KMS-11 (cell line): ENCODE measurements around the gene DVL3.

ENCODE experiments used
- H2AFZ ChIP-seq: fragments of 200-600 bp; sonication (generic); 2 replicates; pipeline ENCODE4 v1.6.1; 2016; ENCODE audit warnings: antibody characterized with exemption, mixed run types, low read depth
- H3K27ac ChIP-seq: fragments of 200-600 bp; sonication (generic); 2 replicates; pipeline ENCODE4 v1.6.1; 2016; ENCODE audit warnings: mild to moderate bottlenecking, mixed run types
- H3K27me3 ChIP-seq: fragments of 200-600 bp; sonication (generic); 2 replicates; pipeline ENCODE4 v1.6.1; 2017; ENCODE audit warnings: mild to moderate bottlenecking, low read depth, mixed run types, moderate library complexity; ENCODE audit not compliant: insufficient read depth
- H3K36me3 ChIP-seq: fragments of 200-600 bp; sonication (generic); 2 replicates; pipeline ENCODE4 v1.6.1; 2017; ENCODE audit warnings: mild to moderate bottlenecking, mixed run types; ENCODE audit not compliant: insufficient read depth
- H3K4me1 ChIP-seq: fragments of 200-600 bp; sonication (generic); 2 replicates; pipeline ENCODE4 v1.6.1; 2016; ENCODE audit warnings: mild to moderate bottlenecking, low read depth, mixed run types; ENCODE audit not compliant: poor library complexity, severe bottlenecking
- H3K4me2 ChIP-seq: fragments of 200-600 bp; sonication (generic); 2 replicates; pipeline ENCODE4 v1.7.0; 2016; ENCODE audit warnings: mild to moderate bottlenecking, mixed run types
- H3K4me3 ChIP-seq: fragments of 200-600 bp; sonication (generic); IDR thresholded peaks from 2 replicates; pipeline ENCODE4 v1.6.1; 2017; ENCODE audit warnings: low read depth, low read length, mixed read lengths; ENCODE audit not compliant: insufficient read depth
- H3K79me2 ChIP-seq: fragments of 200-600 bp; sonication (generic); 2 replicates; pipeline ENCODE4 v1.6.1; 2016; ENCODE audit warnings: low read depth, mixed run types; ENCODE audit not compliant: insufficient read depth
- H3K9ac ChIP-seq: fragments of 200-600 bp; sonication (generic); 2 replicates; pipeline ENCODE4 v1.6.1; 2016; ENCODE audit warnings: mild to moderate bottlenecking, mixed run types
- H4K20me1 ChIP-seq: fragments of 200-600 bp; sonication (generic); 2 replicates; pipeline ENCODE4 v1.6.1; 2016; ENCODE audit warnings: mild to moderate bottlenecking, mixed run types; ENCODE audit not compliant: insufficient read depth
- CTCF ChIP-seq: fragments of 200-600 bp; sonication (generic); conservative IDR thresholded peaks from 2 replicates; pipeline ENCODE4 v1.6.1; 2017; ENCODE audit warnings: low read depth, mild to moderate bottlenecking, antibody characterized with exemption, low read length, moderate library complexity, mixed read lengths

The DVL3 gene

GRCh38 chr3:184178521-184179138 lies 23.5 kb downstream of the DVL3 start:
- H3K27ac ChIP-seq: no peak overlapping the region
- H3K4me1 ChIP-seq: peaks cover 17% of the 10 kb centered on the region
- H2AFZ ChIP-seq: no peak overlapping the region
- no peak for TF ChIP-seq CTCF
- no peak overlapping the region for H3K9ac ChIP-seq
- peaks cover 15% of the 10 kb centered on the region; the same call in 1 of the 2 replicates for H3K36me3 ChIP-seq
- no peaks in the 10 kb centered on the region for H3K27me3 ChIP-seq
- no peak overlapping the region for H3K4me2 ChIP-seq
- no peak overlapping the region for H3K4me3 ChIP-seq
- H3K79me2 ChIP-seq: peaks cover 18% of the 10 kb centered on the region
- H4K20me1 ChIP-seq: no peaks in the 10 kb centered on the region

DNA sequence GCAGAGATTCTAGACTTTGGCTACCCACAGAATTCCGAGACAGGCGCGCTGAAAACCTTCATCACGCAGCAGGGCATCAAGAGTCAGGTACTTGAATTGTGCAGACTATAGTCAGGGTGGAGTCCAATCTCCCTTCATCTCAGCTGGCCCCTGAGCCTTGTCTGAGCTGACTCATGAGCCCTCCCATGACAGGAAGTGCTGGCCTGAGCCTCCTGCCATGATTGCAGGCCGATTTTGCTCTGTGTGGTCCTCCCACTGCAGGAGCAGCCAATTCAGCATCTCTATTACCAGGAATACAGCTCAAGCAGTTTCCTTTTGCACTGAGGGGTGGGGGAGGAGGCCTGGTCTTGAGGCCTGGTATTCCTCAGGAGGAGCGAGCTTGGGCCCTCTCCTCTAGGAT lies 25.0 kb downstream of the DVL3 start:
- Histone ChIP-seq H3K4me3 (no peak overlapping the region), H3K9ac (no peak overlapping the region), H3K4me1 (peaks cover 14% of the 10 kb centered on the region), H3K27me3 (no peaks in the 10 kb centered on the region), H3K36me3 (peaks cover 15% of the 10 kb centered on the region; the same call in 1 of the 2 replicates), H4K20me1 (no peaks in the 10 kb centered on the region), H3K27ac (no peak overlapping the region), H3K79me2 (peaks cover 14% of the 10 kb centered on the region), H2AFZ (no peak overlapping the region), H3K4me2 (no peak overlapping the region)
- no peak for TF ChIP-seq CTCF

DNA sequence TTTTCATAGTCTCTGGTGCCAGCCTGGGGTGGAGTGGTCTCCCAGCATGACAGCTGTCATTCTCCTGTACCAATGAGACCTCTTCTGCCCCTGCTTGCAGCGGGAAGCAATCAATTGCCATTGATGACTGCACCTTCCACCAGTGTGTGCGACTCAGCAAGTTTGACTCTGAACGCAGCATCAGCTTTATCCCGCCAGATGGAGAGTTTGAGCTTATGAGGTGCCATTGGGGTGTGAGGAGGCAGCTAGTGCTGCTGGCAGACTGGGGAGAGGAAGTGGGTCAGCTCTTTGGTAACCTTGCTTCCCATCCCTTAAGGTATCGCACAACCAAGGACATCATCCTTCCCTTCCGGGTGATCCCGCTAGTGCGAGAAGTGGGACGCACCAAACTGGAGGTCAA lies 26.4 kb downstream of the DVL3 start:
- Histone ChIP-seq H4K20me1 (no peaks in the 10 kb centered on the region), H3K27ac (no peak overlapping the region), H3K4me2 (no peak overlapping the region), H3K79me2 (peaks cover 5% of the 10 kb centered on the region), H3K27me3 (no peaks in the 10 kb centered on the region), H3K36me3 (peaks cover 15% of the 10 kb centered on the region; the same call in 1 of the 2 replicates), H3K4me3 (no peak overlapping the region), H3K4me1 (peaks cover 7% of the 10 kb centered on the region), H2AFZ (no peak overlapping the region), H3K9ac (no peak overlapping the region)
- TF ChIP-seq CTCF: no peak

DNA sequence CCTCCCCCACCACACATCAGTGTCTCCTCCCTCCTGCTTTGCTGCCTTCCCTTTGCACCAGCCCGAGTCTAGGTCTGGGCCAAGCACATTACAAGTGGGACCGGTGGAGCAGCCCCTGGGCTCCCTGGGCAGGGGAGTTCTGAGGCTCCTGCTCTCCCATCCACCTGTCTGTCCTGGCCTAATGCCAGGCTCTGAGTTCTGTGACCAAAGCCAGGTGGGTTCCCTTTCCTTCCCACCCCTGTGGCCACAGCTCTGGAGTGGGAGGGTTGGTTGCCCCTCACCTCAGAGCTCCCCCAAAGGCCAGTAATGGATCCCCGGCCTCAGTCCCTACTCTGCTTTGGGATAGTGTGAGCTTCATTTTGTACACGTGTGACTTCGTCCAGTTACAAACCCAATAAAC lies 28.5 kb downstream of the DVL3 start:
- Histone ChIP-seq H3K4me3 (no peak overlapping the region), H3K4me2 (no peak overlapping the region), H3K27me3 (no peaks in the 10 kb centered on the region), H3K36me3 (peaks cover 12% of the 10 kb centered on the region; the same call in 1 of the 2 replicates), H2AFZ (no peak overlapping the region), H3K27ac (no peak overlapping the region), H3K9ac (no peak overlapping the region), H3K79me2 (peaks cover 23% of the 10 kb centered on the region), H4K20me1 (no peaks in the 10 kb centered on the region), H3K4me1 (peaks cover 16% of the 10 kb centered on the region)
- no peak for TF ChIP-seq CTCF
